ENCODE results near the gene RABGAP1.

RABGAP1 gene

GRCh38 chr9:123065196-123065595 lies 124.4 kb downstream of the RABGAP1 start:
- in situ Hi-C loops (cut with MboI; ENCODE audit: low pct_unique_long_range_greater_than_20kb, low sequenced_read_pairs) = loop anchor here (25.0 kb wide), 1 partner anchor 97 kb away; no protein-coding TSS in a partner anchor

GRCh38 chr9:123067136-123067535 lies 126.3 kb downstream of the RABGAP1 start:
- DNase-seq = no peak
- in situ Hi-C loops (cut with MboI; ENCODE audit: low pct_unique_long_range_greater_than_20kb, low sequenced_read_pairs) = loop anchor here (25.0 kb wide), 1 partner anchor 95 kb away; no protein-coding TSS in a partner anchor

More at GRCh38 chr9:123065196-123065595, 124.4 kb downstream of the RABGAP1 start:
- no peak for DNase-seq

GRCh38 chr9:123069010-123069481 lies 128.2 kb downstream of the RABGAP1 start:
- in situ Hi-C loops (cut with MboI; ENCODE audit: low pct_unique_long_range_greater_than_20kb, low sequenced_read_pairs) = loop anchor here (25.0 kb wide), 1 partner anchor 93 kb away; no protein-coding TSS in a partner anchor
- no peak for DNase-seq

- DNase-seq = no peak
- in situ Hi-C loops (cut with MboI; ENCODE audit: low pct_unique_long_range_greater_than_20kb, low sequenced_read_pairs) = loop anchor here (25.0 kb wide), 1 partner anchor 92 kb away; no protein-coding TSS in a partner anchor
Measured at GRCh38 chr9:123070198-123070597, 129.4 kb downstream of the RABGAP1 start.

- in situ Hi-C loops (cut with MboI; ENCODE audit: low pct_unique_long_range_greater_than_20kb, low sequenced_read_pairs) = loop anchor here (25.0 kb wide), 1 partner anchor 90 kb away; no protein-coding TSS in a partner anchor
- no peak for DNase-seq
Measured at GRCh38 chr9:123072407-123072995, 131.7 kb downstream of the RABGAP1 start.

GRCh38 chr9:123073441-123073840 lies 132.6 kb downstream of the RABGAP1 start:
- in situ Hi-C loops (cut with MboI; ENCODE audit: low pct_unique_long_range_greater_than_20kb, low sequenced_read_pairs) = loop anchor here (25.0 kb wide), 1 partner anchor 89 kb away; no protein-coding TSS in a partner anchor
- DNase-seq = no peak

GRCh38 chr9:123073991-123074422 lies 133.2 kb downstream of the RABGAP1 start:
- DNase-seq = no peak
- in situ Hi-C loops (cut with MboI; ENCODE audit: low pct_unique_long_range_greater_than_20kb, low sequenced_read_pairs) = loop anchor here (25.0 kb wide), 1 partner anchor 88 kb away; no protein-coding TSS in a partner anchor

- in situ Hi-C loops (cut with MboI; ENCODE audit: low pct_unique_long_range_greater_than_20kb, low sequenced_read_pairs) = loop anchor here (25.0 kb wide), 1 partner anchor 88 kb away; no protein-coding TSS in a partner anchor
- DNase-seq = no peak
Measured at GRCh38 chr9:123074628-123075027, 133.8 kb downstream of the RABGAP1 start.

GRCh38 chr9:123080444-123080843 lies 139.6 kb downstream of the RABGAP1 start:
- peak; percentile 12 for DNase-seq
- in situ Hi-C loops (cut with MboI; ENCODE audit: low pct_unique_long_range_greater_than_20kb, low sequenced_read_pairs) = loop anchor here (10.0 kb wide), 1 partner anchor 274 kb away; the partner anchor contains the start of gene CRB2

- in situ Hi-C loops (cut with MboI; ENCODE audit: low pct_unique_long_range_greater_than_20kb, low sequenced_read_pairs) = loop anchor here (10.0 kb wide), 1 partner anchor 273 kb away; the partner anchor contains the start of gene CRB2
- peak; percentile 70 for DNase-seq
Measured at GRCh38 chr9:123081824-123082223, 141.0 kb downstream of the RABGAP1 start.

GRCh38 chr9:123083680-123084079 lies 142.9 kb downstream of the RABGAP1 start:
- in situ Hi-C loops (cut with MboI; ENCODE audit: low pct_unique_long_range_greater_than_20kb, low sequenced_read_pairs) = loop anchor here (10.0 kb wide), 1 partner anchor 271 kb away; the partner anchor contains the start of gene CRB2
- no peak for DNase-seq

GRCh38 chr9:123084256-123084655 lies 143.4 kb downstream of the RABGAP1 start:
- DNase-seq = no peak
- in situ Hi-C loops (cut with MboI; ENCODE audit: low pct_unique_long_range_greater_than_20kb, low sequenced_read_pairs) = loop anchor here (10.0 kb wide), 1 partner anchor 271 kb away; the partner anchor contains the start of gene CRB2

- in situ Hi-C loops (cut with MboI; ENCODE audit: low pct_unique_long_range_greater_than_20kb, low sequenced_read_pairs) = loop anchor here (10.0 kb wide), 1 partner anchor 269 kb away; the partner anchor contains the start of gene CRB2
- no peak for DNase-seq
Measured at GRCh38 chr9:123085916-123086315, 145.1 kb downstream of the RABGAP1 start.

- DNase-seq = no peak
Measured at GRCh38 chr9:123087359-123087888, 146.6 kb downstream of the RABGAP1 start.

GRCh38 chr9:123089040-123089439 lies 148.2 kb downstream of the RABGAP1 start:
- in situ Hi-C loops (cut with MboI; ENCODE audit: low pct_unique_long_range_greater_than_20kb, low sequenced_read_pairs) = loop anchor here (10.0 kb wide), 1 partner anchor 266 kb away; the partner anchor contains the start of gene CRB2
- no peak for DNase-seq

More at GRCh38 chr9:123087359-123087888, 146.6 kb downstream of the RABGAP1 start:
- in situ Hi-C loops (cut with MboI; ENCODE audit: low pct_unique_long_range_greater_than_20kb, low sequenced_read_pairs) = loop anchor here (10.0 kb wide), 1 partner anchor 267 kb away; the partner anchor contains the start of gene CRB2

- DNase-seq = no peak
- in situ Hi-C loops (cut with MboI; ENCODE audit: low pct_unique_long_range_greater_than_20kb, low sequenced_read_pairs) = loop anchor here (10.0 kb wide), 1 partner anchor 265 kb away; the partner anchor contains the start of gene CRB2
Measured at GRCh38 chr9:123089790-123090189, 149.0 kb downstream of the RABGAP1 start.

- in situ Hi-C loops (cut with MboI; ENCODE audit: low pct_unique_long_range_greater_than_20kb, low sequenced_read_pairs) = no loop called here
- no peak for DNase-seq
Measured at GRCh38 chr9:123090198-123090896, 149.5 kb downstream of the RABGAP1 start.

- DNase-seq = no peak
- in situ Hi-C loops (cut with MboI; ENCODE audit: low pct_unique_long_range_greater_than_20kb, low sequenced_read_pairs) = no loop called here
Measured at GRCh38 chr9:123090956-123091355, 150.1 kb downstream of the RABGAP1 start.

- no peak for DNase-seq
- in situ Hi-C loops (cut with MboI; ENCODE audit: low pct_unique_long_range_greater_than_20kb, low sequenced_read_pairs) = no loop called here
Measured at GRCh38 chr9:123091459-123091858, 150.6 kb downstream of the RABGAP1 start.

All from KBM-7 (cell line).